Measurements from ENCODE around the gene P2RY12.

P2RY12 gene

GRCh38 chr3:151362751-151363174 is 21.8 kb downstream of the P2RY12 start:
- TF ChIP-seq, protein P1, sequence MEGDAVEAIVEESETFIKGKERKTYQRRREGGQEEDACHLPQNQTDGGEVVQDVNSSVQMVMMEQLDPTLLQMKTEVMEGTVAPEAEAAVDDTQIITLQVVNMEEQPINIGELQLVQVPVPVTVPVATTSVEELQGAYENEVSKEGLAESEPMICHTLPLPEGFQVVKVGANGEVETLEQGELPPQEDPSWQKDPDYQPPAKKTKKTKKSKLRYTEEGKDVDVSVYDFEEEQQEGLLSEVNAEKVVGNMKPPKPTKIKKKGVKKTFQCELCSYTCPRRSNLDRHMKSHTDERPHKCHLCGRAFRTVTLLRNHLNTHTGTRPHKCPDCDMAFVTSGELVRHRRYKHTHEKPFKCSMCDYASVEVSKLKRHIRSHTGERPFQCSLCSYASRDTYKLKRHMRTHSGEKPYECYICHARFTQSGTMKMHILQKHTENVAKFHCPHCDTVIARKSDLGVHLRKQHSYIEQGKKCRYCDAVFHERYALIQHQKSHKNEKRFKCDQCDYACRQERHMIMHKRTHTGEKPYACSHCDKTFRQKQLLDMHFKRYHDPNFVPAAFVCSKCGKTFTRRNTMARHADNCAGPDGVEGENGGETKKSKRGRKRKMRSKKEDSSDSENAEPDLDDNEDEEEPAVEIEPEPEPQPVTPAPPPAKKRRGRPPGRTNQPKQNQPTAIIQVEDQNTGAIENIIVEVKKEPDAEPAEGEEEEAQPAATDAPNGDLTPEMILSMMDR (IDR thresholded peaks at IDR 0.05; ENCODE audit: control insufficient read depth, insufficient read depth, low read depth, low read length, missing control alignments), result no peak
- no peak overlapping the region for H3K4me3 ChIP-seq (ENCODE audit: control insufficient read depth, low read depth, low read length)
- DNase-seq (ENCODE audit: low read depth), result no peak

DNA sequence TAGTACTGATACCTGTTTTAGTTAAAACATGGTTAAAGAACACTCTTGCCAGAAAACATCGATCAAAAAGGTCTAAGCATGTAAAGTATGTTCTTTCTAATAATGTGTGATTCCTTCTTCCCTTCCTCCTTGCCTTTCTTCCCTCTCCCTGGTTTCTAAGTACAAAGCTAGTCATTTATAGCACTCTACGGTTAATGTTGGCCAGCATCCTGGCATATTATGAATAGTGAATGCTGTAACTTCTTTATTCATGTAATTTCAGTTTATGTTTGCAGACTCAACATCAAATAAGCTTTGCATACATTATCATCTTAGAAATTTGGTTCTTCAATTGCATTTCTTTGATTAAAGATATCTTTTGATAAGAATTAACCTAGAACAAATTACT is 27.1 kb downstream of the P2RY12 start:
- TF ChIP-seq, protein P1 (IDR thresholded peaks at IDR 0.05; ENCODE audit: control insufficient read depth, insufficient read depth, low read depth, low read length, missing control alignments), result no peak
- H3K4me3 ChIP-seq (ENCODE audit: control insufficient read depth, low read depth, low read length), result no peak overlapping the region
- DNase-seq (ENCODE audit: low read depth), result no peak

DNA sequence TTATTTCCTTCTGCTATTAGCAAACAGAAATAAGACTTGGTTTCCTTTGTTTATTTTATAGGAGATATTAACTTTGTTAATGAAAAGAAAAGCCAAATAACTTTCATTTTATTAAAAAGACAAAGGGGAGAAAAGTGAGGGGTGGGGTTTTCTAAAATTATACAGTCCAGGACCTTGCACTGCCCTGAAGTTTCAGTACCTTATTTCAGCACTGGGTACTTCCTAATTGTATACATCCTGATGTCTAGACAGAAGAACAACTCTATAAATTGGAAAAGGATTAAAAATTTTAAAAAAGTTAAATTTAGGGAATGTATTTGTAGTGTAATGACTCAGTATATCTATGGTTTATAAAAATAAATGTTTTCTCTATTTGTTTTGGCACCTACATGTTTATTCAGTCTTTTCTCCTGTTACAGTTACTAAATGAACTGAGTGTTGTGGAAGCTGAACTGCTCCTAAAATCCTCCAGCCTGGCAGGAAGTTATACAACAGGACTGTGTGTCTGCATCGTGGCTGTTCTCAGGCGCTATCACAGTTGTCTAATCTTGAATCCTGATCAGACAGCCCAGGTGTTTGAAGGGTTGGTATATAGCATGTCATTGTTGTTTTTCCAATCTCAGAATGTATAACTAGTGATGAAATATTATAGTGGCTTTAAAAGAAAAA is 27.6 kb downstream of the P2RY12 start:
- H3K4me3 ChIP-seq (ENCODE audit: control insufficient read depth, low read depth, low read length), result no peak overlapping the region
- DNase-seq (ENCODE audit: low read depth), result no peak
- TF ChIP-seq, protein P1 (IDR thresholded peaks at IDR 0.05; ENCODE audit: control insufficient read depth, insufficient read depth, low read depth, low read length, missing control alignments), result no peak

DNA sequence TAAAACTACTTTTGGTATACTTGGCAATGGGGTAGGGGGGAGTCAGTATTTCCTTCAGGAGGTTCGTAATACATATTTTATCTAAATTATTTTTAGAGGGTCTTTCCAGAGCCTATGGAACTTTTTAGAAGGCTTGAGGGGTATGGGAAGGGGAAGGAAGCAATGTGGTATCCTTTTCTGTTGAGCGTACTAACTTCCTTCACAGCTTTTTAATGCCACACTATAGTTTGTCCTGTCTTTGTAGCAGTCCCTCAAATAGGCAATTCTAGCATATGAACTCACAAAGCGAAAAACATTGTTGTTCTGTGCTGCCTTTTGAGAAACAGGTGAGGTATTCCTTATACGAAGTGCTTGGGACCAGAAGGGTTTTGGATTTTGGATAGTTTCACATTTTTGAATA is 32.9 kb downstream of the P2RY12 start:
- TF ChIP-seq, protein P1 (IDR thresholded peaks at IDR 0.05; ENCODE audit: control insufficient read depth, insufficient read depth, low read depth, low read length, missing control alignments), result no peak
- DNase-seq (ENCODE audit: low read depth), result no peak
- no peak overlapping the region for H3K4me3 ChIP-seq (ENCODE audit: control insufficient read depth, low read depth, low read length)

DNA sequence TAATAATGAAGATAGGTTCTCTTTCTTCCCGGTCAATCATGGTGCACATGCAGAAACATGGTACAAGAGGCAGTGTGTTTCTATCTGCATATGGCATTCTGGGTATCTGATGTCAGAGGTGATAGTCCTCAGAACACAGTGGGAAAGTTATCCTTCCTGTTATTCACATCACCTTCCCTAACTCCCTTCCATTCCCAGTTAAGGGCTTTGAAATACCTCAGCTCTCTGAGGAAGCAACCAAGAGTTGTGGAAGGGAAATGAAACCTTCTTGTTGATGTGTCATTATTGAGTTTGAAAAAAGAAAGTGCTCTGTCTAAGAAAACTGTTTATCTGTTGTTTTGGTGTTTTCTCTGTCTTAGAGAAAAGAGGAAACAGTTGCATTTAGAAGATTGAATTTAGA is 33.3 kb downstream of the P2RY12 start:
- TF ChIP-seq, protein P1 (IDR thresholded peaks at IDR 0.05; ENCODE audit: control insufficient read depth, insufficient read depth, low read depth, low read length, missing control alignments), result no peak
- DNase-seq (ENCODE audit: low read depth), result no peak
- no peak overlapping the region for H3K4me3 ChIP-seq (ENCODE audit: control insufficient read depth, low read depth, low read length)

GRCh38 chr3:151350656-151351055 is 33.9 kb downstream of the P2RY12 start:
- TF ChIP-seq, protein P1 (IDR thresholded peaks at IDR 0.05; ENCODE audit: control insufficient read depth, insufficient read depth, low read depth, low read length, missing control alignments), result no peak
- no peak overlapping the region for H3K4me3 ChIP-seq (ENCODE audit: control insufficient read depth, low read depth, low read length)

More at GRCh38 chr3:151350656-151351055, 33.9 kb downstream of the P2RY12 start:
- no peak for DNase-seq (ENCODE audit: low read depth)
